Psoas muscle (tissue), 8 donors: ENCODE results near the gene TMEM30A. TPM values are rescaled to one million over a fixed set of nuclear protein-coding genes. Genes with fewer than 3 reads are reported as not detected.

ENCODE experiments used
- ATAC-seq, 4 donors: fragments of 200-7000 bp; cut with Tn5 transposase; one replicate each; pipeline ENCODE4 v1.9.1; 2020; ENCODE audit warnings: moderate library complexity in 3 of 4, mild to moderate bottlenecking in 2 of 4
- DNase-seq, 2 donors: peaks; one replicate each; pipeline ENCODE4 v3.0.0-alpha.2; 2020
- H3K27ac ChIP-seq: fragments of 200-600 bp; one replicate; pipeline ENCODE4 v1.8.0; 2022
- H3K27me3 ChIP-seq, 3 donors: fragments of 200-600 bp in 1 of 3; one replicate each; pipeline versions ENCODE4 v1.6.1 to v1.8.0; 2013 to 2022; ENCODE audit warnings: low read length in 2 of 3, mild to moderate bottlenecking in 2 of 3, moderate library complexity in 1 of 3; ENCODE audit not compliant: insufficient read depth in 3 of 3
- H3K36me3 ChIP-seq, 2 donors: fragments of 200-600 bp in 1 of 2; one replicate each; pipeline versions ENCODE4 v1.6.1 to v1.8.0; 2013 to 2022; ENCODE audit warnings: low read depth in 1 of 2, mild to moderate bottlenecking in 1 of 2, moderate library complexity in 1 of 2; ENCODE audit not compliant: insufficient read depth in 1 of 2
- H3K4me1 ChIP-seq: fragments of 200-600 bp; one replicate; pipeline ENCODE4 v1.8.0; 2022
- H3K4me3 ChIP-seq: fragments of 200-600 bp; one replicate; pipeline ENCODE4 v1.8.0; 2022; ENCODE audit warnings: mild to moderate bottlenecking
- H3K9me3 ChIP-seq: fragments of 200-600 bp; one replicate; pipeline ENCODE4 v1.8.0; 2022
- whole genome bisulfite sequencing, 3 donors: extraction: QIAGEN DNeasy Blood & Tissue Kit; methylation state at CpG; one replicate each; pipeline versions ENCODE4 v1.1.6 to v1.1.7; 2013; 5-methylcytosine and 5-hydroxymethylcytosine counted together
- intact Hi-C, 2 donors: fragments of 100-400 bp; cut with DNase I; formaldehyde crosslinking; loops; one replicate each; pipeline versions ENCODE4 v1.11.0 to v1.14.2; 2022
- polyA plus RNA-seq, 3 donors: library from polyadenylated mRNA; stranded (reverse); fragments of 200-250 nt; gene quantifications; one replicate each; pipeline ENCODE4 v1.2.3, GENCODE V29; 2013
- total RNA-seq, 4 donors: library from RNA; stranded (reverse); fragmentation: NEBNext Ultra II Directional in 2 of 4; extraction: Animal tissue kit (Norgen Biotek cat#: 25700) in 2 of 4; gene quantifications; one replicate each; pipeline versions ENCODE4 v1.2.1 to v1.2.4, GENCODE V29; 2021 to 2023
- TF ChIP-seq, protein P1 (sequence below): fragments of 200-600 bp; IDR thresholded peaks from one replicate; pipeline ENCODE4 v1.8.0; 2022; ENCODE audit warnings: antibody characterized with exemption
- donor health status: healthy with polysubstance abuse.
- donor health status: DM: no; HTN: no; CAD: no; lungs with moderate emphysema.
- donor health status: Bipolar disorder and iron deficiency.
- donor health status: healthy.
- donor health status: DM: yes; HTN: yes; CAD: no.
- donor health status: DM: no; HTN: no; CAD: no.
- donor health status: DM: no; HTN: no; CAD: no.
- donor health status: DM: yes; HTN: yes; CAD: no.

TMEM30A gene
- total and polyA plus RNA-seq, 7 donors = 18.7 to 52.6 (median 37.6) TPM

DNA sequence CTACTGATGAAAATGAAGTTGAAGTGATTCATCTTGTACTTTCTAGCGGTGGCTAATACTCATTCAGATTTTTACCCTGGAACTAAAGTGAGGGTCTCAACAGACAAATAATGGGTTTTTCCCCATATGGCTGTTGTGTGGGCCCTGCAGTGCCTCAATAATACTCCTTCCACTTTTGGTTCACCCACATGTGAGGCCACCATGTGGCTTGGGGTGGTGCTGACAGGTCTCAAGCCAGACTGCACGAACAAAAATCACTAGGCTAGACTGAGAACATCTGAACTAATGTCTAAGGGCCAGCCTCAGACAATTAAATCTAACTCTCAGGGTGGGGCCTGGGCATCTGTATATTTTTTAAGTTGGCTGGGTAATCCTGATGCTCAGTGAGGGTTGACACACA lies 70.9 kb downstream of the TMEM30A start:
- ATAC-seq = no peak
- H3K36me3 ChIP-seq = no peaks in the 10 kb centered on the region
- intact Hi-C loops = loop anchor here in 1 of 2 donors (10.0 kb wide), 2 partner anchors 1359 to 1539 kb away; no protein-coding TSS in a partner anchor
- no peak overlapping the region for H3K4me3 ChIP-seq
- TF ChIP-seq, protein P1, sequence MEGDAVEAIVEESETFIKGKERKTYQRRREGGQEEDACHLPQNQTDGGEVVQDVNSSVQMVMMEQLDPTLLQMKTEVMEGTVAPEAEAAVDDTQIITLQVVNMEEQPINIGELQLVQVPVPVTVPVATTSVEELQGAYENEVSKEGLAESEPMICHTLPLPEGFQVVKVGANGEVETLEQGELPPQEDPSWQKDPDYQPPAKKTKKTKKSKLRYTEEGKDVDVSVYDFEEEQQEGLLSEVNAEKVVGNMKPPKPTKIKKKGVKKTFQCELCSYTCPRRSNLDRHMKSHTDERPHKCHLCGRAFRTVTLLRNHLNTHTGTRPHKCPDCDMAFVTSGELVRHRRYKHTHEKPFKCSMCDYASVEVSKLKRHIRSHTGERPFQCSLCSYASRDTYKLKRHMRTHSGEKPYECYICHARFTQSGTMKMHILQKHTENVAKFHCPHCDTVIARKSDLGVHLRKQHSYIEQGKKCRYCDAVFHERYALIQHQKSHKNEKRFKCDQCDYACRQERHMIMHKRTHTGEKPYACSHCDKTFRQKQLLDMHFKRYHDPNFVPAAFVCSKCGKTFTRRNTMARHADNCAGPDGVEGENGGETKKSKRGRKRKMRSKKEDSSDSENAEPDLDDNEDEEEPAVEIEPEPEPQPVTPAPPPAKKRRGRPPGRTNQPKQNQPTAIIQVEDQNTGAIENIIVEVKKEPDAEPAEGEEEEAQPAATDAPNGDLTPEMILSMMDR = no peak
- no peak overlapping the region for H3K27ac ChIP-seq
- 75 to 89% (median 76%) methylated on average over 2 of the region's 2 CpGs for WGBS, 3 donors
- no peaks in the 10 kb centered on the region for H3K9me3 ChIP-seq
- peaks cover under 1% of the 10 kb centered on the region for H3K4me1 ChIP-seq
- peaks cover 0 to under 1% (median 0%) of the 10 kb centered on the region in 3 donors for H3K27me3 ChIP-seq
- no peak for DNase-seq

DNA sequence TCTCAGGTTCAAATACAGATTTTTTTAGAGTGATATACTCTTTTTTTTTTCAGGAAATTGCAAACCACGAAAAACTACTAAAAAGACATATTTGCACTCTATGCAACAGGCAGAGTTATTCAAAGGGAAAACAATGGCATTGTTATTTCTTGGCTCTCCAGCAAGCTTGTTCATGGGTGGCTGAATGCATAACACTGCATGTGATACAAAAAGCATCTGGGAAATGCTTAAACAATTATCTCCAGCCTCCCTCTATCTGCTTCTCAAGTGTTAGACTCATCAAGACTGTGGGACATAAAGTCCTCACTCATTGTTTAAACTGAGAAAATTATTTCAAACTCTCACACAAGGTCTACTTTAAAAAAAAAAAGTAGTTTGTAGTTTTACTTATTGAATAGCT lies 71.5 kb downstream of the TMEM30A start:
- H3K4me1 ChIP-seq = peaks cover 3% of the 10 kb centered on the region
- intact Hi-C loops = loop anchor here in 1 of 2 donors (10.0 kb wide), 2 partner anchors 1358 to 1538 kb away; no protein-coding TSS in a partner anchor
- H3K27me3 ChIP-seq = peaks cover 0 to 6% (median 0%) of the 10 kb centered on the region in 3 donors
- no peaks in the 10 kb centered on the region for H3K36me3 ChIP-seq
- no peak overlapping the region for H3K4me3 ChIP-seq
- TF ChIP-seq, protein P1 = no peak
- H3K27ac ChIP-seq = no peak overlapping the region
- ATAC-seq (no peak), DNase-seq (no peak)
- 13 to 22% (median 15%) methylated on average over 1 of the region's 1 CpG for WGBS, 3 donors
- H3K9me3 ChIP-seq = no peaks in the 10 kb centered on the region

GRCh38 chr6:75211920-75212590 lies 72.5 kb downstream of the TMEM30A start:
- no peak overlapping the region for H3K27ac ChIP-seq
- ATAC-seq (no peak), DNase-seq (no peak)
- peaks cover 0 to 14% (median 6%) of the 10 kb centered on the region in 3 donors for H3K27me3 ChIP-seq
- WGBS, 3 donors = 10 to 17% (median 12%) methylated on average over 3 of the region's 3 CpGs
- H3K9me3 ChIP-seq = no peaks in the 10 kb centered on the region
- intact Hi-C loops = loop anchor here (2.0 to 10.0 kb wide), 4 partner anchors 1121 to 1537 kb away; no protein-coding TSS in a partner anchor
- H3K4me3 ChIP-seq = no peak overlapping the region
- TF ChIP-seq, protein P1 = no peak
- peaks cover 3% of the 10 kb centered on the region for H3K4me1 ChIP-seq
- no peaks in the 10 kb centered on the region for H3K36me3 ChIP-seq

- intact Hi-C loops = loop anchor here (2.0 to 10.0 kb wide), 4 partner anchors 1120 to 1536 kb away; no protein-coding TSS in a partner anchor
- TF ChIP-seq, protein P1 = peak; percentile 73
- Histone ChIP-seq H3K9me3 (no peaks in the 10 kb centered on the region), H3K27ac (no peak overlapping the region), H3K4me1 (peaks cover 7% of the 10 kb centered on the region), H3K4me3 (no peak overlapping the region), H3K36me3 (no peaks in the 10 kb centered on the region), H3K27me3 (peaks cover 0 to 24% (median 6%) of the 10 kb centered on the region in 3 donors)
- ATAC-seq (no peak), DNase-seq (no peak)
- 24 to 34% (median 29%) methylated on average over 10 of the region's 10 CpGs for WGBS, 3 donors
Measured at GRCh38 chr6:75210885-75211739, 73.5 kb downstream of the TMEM30A start.
